Measurements from ENCODE around the gene RBFOX2. TPM values are rescaled to one million over a fixed set of nuclear protein-coding genes. Genes with fewer than 3 reads are reported as not detected.

Gene RBFOX2
- total and polyA plus RNA-seq, 11 donors = 31.0 to 102 (median 84.0) TPM

- no peaks in the 10 kb centered on the region for H3K27me3 ChIP-seq
- H3K4me3 ChIP-seq = no peak overlapping the region
- no peaks in the 10 kb centered on the region for H3K36me3 ChIP-seq
- WGBS, 4 donors = 94 to 97% (median 96%) methylated on average over 5 of the region's 5 CpGs
- peak overlapping the region in 6 of 12 donors; percentile 42 to 73 (median 46) for H3K27ac ChIP-seq
- no peak for TF ChIP-seq POLR2A (IDR thresholded peaks at IDR 0.05)
- TF ChIP-seq, protein P1, sequence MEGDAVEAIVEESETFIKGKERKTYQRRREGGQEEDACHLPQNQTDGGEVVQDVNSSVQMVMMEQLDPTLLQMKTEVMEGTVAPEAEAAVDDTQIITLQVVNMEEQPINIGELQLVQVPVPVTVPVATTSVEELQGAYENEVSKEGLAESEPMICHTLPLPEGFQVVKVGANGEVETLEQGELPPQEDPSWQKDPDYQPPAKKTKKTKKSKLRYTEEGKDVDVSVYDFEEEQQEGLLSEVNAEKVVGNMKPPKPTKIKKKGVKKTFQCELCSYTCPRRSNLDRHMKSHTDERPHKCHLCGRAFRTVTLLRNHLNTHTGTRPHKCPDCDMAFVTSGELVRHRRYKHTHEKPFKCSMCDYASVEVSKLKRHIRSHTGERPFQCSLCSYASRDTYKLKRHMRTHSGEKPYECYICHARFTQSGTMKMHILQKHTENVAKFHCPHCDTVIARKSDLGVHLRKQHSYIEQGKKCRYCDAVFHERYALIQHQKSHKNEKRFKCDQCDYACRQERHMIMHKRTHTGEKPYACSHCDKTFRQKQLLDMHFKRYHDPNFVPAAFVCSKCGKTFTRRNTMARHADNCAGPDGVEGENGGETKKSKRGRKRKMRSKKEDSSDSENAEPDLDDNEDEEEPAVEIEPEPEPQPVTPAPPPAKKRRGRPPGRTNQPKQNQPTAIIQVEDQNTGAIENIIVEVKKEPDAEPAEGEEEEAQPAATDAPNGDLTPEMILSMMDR (IDR thresholded peaks at IDR 0.05) = no peak
- peaks cover 0 to 98% (median 60%) of the 10 kb centered on the region in 12 donors for H3K4me1 ChIP-seq
- intact Hi-C loops (cut with DNase I) = no loop called here
- no peak for DNase-seq
- no peaks in the 10 kb centered on the region for H3K9me3 ChIP-seq
- ATAC-seq = no peak
Measured at GRCh38 chr22:35868938-35869337, 159.7 kb downstream of the RBFOX2 start.

DNA sequence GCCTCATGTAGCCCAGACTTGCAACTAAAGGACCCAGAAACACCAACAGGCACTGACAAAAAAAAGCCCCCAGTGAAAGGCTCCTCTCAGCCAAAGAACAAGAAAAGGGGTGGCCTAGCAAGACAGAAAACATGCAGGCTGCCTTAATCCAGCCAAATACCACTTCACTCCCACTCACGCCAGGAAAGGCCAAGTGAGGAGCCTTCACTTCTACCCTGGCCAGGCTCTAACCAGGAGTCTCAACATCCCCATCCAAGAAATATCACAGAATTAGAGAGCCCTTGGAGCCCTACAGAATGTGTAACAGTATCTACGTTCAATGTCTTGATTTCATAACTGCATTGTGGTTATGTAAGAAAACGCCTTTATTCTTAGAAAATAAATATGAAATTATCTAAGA is 162.0 kb downstream of the RBFOX2 start:
- no peaks in the 10 kb centered on the region for H3K27me3 ChIP-seq
- TF ChIP-seq, protein P1 (IDR thresholded peaks at IDR 0.05) = no peak
- H3K4me3 ChIP-seq = no peak overlapping the region
- peak in 1 of 5 donors; percentile 16 for DNase-seq
- ATAC-seq = peak; percentile 34 to 63 (median 48)
- peaks cover 0 to 97% (median 62%) of the 10 kb centered on the region in 12 donors for H3K4me1 ChIP-seq
- no peaks in the 10 kb centered on the region for H3K36me3 ChIP-seq
- no peaks in the 10 kb centered on the region for H3K9me3 ChIP-seq
- WGBS, 4 donors = 54 to 58% (median 57%) methylated on average over 3 of the region's 3 CpGs
- peak overlapping the region in 7 of 12 donors; percentile 12 to 73 (median 23) for H3K27ac ChIP-seq
- intact Hi-C loops (cut with DNase I) = no loop called here

- intact Hi-C loops (cut with DNase I) = no loop called here
- Histone ChIP-seq H3K4me3 (no peak overlapping the region), H3K36me3 (no peaks in the 10 kb centered on the region), H3K4me1 (peaks cover 0 to 86% (median 45%) of the 10 kb centered on the region in 12 donors), H3K27me3 (no peaks in the 10 kb centered on the region), H3K27ac (no peak overlapping the region), H3K9me3 (no peaks in the 10 kb centered on the region)
- no peak for ATAC-seq
- TF ChIP-seq POLR2A (IDR thresholded peaks at IDR 0.05) = no peak
- TF ChIP-seq, protein P1 (IDR thresholded peaks at IDR 0.05) = no peak
- no peak for DNase-seq
Measured at GRCh38 chr22:35864545-35865165, 164.0 kb downstream of the RBFOX2 start.

DNA sequence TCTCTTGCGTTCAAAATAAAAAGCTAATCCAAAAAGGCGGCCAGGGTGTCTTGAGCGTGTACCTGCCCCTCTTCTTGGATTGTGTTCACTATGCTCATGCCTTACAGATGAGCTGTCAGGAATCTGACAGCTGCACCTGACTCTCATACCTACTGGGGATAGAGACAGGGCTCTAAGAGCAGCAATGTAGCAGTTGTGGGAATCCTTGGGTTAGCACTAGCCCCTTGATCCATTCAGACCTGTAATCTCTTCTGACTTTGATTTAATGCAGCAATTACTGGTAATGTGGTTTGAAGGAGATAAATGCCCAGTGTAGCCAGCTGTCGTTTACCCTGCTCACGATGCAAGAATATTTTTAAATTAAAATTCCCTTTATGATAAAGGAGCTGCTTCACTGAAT is 165.2 kb downstream of the RBFOX2 start:
- DNase-seq (no peak), ATAC-seq (peak in 1 of 4 donors; percentile 10)
- Histone ChIP-seq H3K36me3 (no peaks in the 10 kb centered on the region), H3K27ac (peak overlapping the region in 2 of 12 donors; percentile 7 to 33), H3K4me3 (no peak overlapping the region), H3K9me3 (no peaks in the 10 kb centered on the region), H3K27me3 (no peaks in the 10 kb centered on the region), H3K4me1 (peaks cover 0 to 76% (median 43%) of the 10 kb centered on the region in 12 donors)
- no peak for TF ChIP-seq POLR2A (IDR thresholded peaks at IDR 0.05)
- TF ChIP-seq, protein P1 (IDR thresholded peaks at IDR 0.05) = no peak
- intact Hi-C loops (cut with DNase I) = no loop called here
- WGBS, 4 donors = 61 to 73% (median 69%) methylated on average over 5 of the region's 5 CpGs
